Body of pancreas (tissue), 4 donors: ENCODE measurements around the gene PCOLCE2. TPM values are rescaled to one million over a fixed set of nuclear protein-coding genes. Genes with fewer than 3 reads are reported as not detected.

ENCODE experiments used
- ATAC-seq: fragments of 150-250 bp; one replicate; pipeline ENCODE4 v1.9.1; 2016
- DNase-seq, 4 donors: peaks; one replicate each; pipeline ENCODE4 v3.0.0-alpha.2; 2019
- H3K27ac ChIP-seq, 4 donors: fragments of 200-600 bp; sonication (generic); 1 replicate in 3 of 4; 2 replicates in 1 of 4; pipeline versions ENCODE4 v1.5.1 to v1.6.1; 2016 to 2019; ENCODE audit warnings: mild to moderate bottlenecking in 1 of 4, mixed read lengths in 1 of 4, moderate library complexity in 1 of 4
- H3K27me3 ChIP-seq, 2 donors: fragments of 200-600 bp; sonication (generic); one replicate each; pipeline ENCODE4 v1.6.0; 2016; ENCODE audit warnings: mild to moderate bottlenecking in 1 of 2
- H3K36me3 ChIP-seq, 2 donors: fragments of 200-600 bp; sonication (generic); replicated peaks in 1 of 2; 2 replicates each; pipeline ENCODE4 v1.5.1; 2016; ENCODE audit warnings: low read depth in 2 of 2; ENCODE audit not compliant: insufficient read depth in 1 of 2
- H3K4me1 ChIP-seq: fragments of 200-600 bp; sonication (generic); one replicate; pipeline ENCODE4 v1.6.0; 2016
- H3K4me3 ChIP-seq, 2 donors: fragments of 200-600 bp; sonication (generic); 1 replicate in 1 of 2; 2 replicates in 1 of 2; pipeline ENCODE4 v1.5.1; 2016 to 2019
- H3K9me3 ChIP-seq, 3 donors: fragments of 200-600 bp; sonication (generic); 1 replicate in 2 of 3; 2 replicates in 1 of 3; pipeline ENCODE4 v1.5.1; 2016
- POLR2A ChIP-seq, 3 donors: fragments of 450-650 bp; IDR thresholded peaks; one replicate each; pipeline ENCODE4 v1.6.1; 2016; ENCODE audit warnings: antibody characterized with exemption in 3 of 3, mild to moderate bottlenecking in 2 of 3
- WGBS, 2 donors: methylation state at CpG; one replicate each; pipeline ENCODE4 v1.1.5; 2017; 5-methylcytosine and 5-hydroxymethylcytosine counted together
- intact Hi-C: fragments of 100-400 bp; cut with DNase I; formaldehyde crosslinking; loops from one replicate; pipeline ENCODE4 v1.15.1; 2023
- total RNA-seq, 2 donors: library from RNA; depleted of rRNA; stranded (reverse); fragments of >200 nt; gene quantifications; one replicate each; pipeline ENCODE4 v1.1.0, GENCODE V29; 2016
- TF ChIP-seq, protein P1 (sequence below), 7 experiments: fragments of 450-650 bp in 4 of 7; fragments of 200-600 bp in 3 of 7; sonication (generic) in 3 of 7; IDR thresholded peaks; one replicate each; pipeline ENCODE4 v1.5.1; 2016 to 2019; ENCODE audit warnings: antibody characterized with exemption in 7 of 7

Gene PCOLCE2
- total RNA-seq, 2 donors from 2014 or later = 1.6 to 41.5 TPM

DNA sequence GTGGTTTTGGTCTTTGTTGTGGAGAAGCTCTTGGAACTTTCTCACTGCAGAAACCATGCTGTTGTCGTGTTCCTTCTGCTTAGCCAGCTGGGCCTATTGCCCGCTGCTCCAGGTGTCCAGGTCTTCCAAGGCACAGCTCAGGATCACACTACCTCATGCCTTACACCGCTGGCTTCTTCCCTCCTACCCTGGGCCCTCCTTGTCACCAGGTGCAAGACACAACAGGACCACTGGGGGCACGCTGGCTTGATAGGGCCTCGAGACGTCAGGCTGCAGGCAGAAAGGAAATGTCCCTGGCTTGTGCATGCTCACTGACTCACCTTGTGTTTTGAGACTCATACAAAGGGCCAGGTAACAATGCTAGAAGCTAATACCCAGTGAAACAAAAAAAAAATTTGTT lies 42.3 kb upstream of the PCOLCE2 start:
- H3K36me3 ChIP-seq = no peaks in the 10 kb centered on the region
- no peaks in the 10 kb centered on the region for H3K9me3 ChIP-seq
- peak in 1 of 4 donors; percentile 16 for DNase-seq
- intact Hi-C loops = no loop called here
- H3K27me3 ChIP-seq = no peaks in the 10 kb centered on the region
- WGBS, 2 donors = 53 to 74% methylated on average over 6 of the region's 6 CpGs
- H3K4me1 ChIP-seq = no peaks in the 10 kb centered on the region
- H3K4me3 ChIP-seq = no peak overlapping the region
- TF ChIP-seq POLR2A (IDR thresholded peaks at IDR 0.05) = no peak
- TF ChIP-seq, protein P1, sequence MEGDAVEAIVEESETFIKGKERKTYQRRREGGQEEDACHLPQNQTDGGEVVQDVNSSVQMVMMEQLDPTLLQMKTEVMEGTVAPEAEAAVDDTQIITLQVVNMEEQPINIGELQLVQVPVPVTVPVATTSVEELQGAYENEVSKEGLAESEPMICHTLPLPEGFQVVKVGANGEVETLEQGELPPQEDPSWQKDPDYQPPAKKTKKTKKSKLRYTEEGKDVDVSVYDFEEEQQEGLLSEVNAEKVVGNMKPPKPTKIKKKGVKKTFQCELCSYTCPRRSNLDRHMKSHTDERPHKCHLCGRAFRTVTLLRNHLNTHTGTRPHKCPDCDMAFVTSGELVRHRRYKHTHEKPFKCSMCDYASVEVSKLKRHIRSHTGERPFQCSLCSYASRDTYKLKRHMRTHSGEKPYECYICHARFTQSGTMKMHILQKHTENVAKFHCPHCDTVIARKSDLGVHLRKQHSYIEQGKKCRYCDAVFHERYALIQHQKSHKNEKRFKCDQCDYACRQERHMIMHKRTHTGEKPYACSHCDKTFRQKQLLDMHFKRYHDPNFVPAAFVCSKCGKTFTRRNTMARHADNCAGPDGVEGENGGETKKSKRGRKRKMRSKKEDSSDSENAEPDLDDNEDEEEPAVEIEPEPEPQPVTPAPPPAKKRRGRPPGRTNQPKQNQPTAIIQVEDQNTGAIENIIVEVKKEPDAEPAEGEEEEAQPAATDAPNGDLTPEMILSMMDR (IDR thresholded peaks at IDR 0.05) = no peak
- ATAC-seq = no peak
- H3K27ac ChIP-seq = no peak overlapping the region

DNA sequence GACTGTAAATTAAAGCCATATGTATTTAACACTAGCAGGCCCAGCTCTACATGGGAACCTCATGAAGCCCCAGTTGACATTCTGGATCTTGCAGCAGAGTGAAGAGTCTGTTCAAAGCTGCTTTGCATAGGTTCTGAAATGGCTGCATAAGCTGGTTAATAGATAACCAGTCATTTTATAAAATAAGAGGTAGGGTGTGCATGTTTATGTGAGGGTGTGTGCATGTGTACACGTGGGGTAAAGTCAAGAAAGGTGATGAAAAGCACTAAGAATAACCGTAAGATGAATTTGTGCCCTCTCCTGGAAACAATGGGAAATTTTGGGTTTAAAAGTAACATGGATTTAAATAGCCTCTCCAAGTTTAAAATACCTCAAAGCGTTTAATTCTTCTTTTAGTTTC lies 41.6 kb upstream of the PCOLCE2 start:
- no peaks in the 10 kb centered on the region for H3K4me1 ChIP-seq
- ATAC-seq = no peak
- H3K9me3 ChIP-seq = no peaks in the 10 kb centered on the region
- no peaks in the 10 kb centered on the region for H3K27me3 ChIP-seq
- DNase-seq = no peak
- intact Hi-C loops = no loop called here
- TF ChIP-seq, protein P1 (IDR thresholded peaks at IDR 0.05) = no peak
- no peak for TF ChIP-seq POLR2A (IDR thresholded peaks at IDR 0.05)
- H3K4me3 ChIP-seq = no peak overlapping the region
- no peak overlapping the region for H3K27ac ChIP-seq
- 38 to 49% methylated on average over 3 of the region's 3 CpGs for WGBS, 2 donors
- H3K36me3 ChIP-seq = no peaks in the 10 kb centered on the region

DNA sequence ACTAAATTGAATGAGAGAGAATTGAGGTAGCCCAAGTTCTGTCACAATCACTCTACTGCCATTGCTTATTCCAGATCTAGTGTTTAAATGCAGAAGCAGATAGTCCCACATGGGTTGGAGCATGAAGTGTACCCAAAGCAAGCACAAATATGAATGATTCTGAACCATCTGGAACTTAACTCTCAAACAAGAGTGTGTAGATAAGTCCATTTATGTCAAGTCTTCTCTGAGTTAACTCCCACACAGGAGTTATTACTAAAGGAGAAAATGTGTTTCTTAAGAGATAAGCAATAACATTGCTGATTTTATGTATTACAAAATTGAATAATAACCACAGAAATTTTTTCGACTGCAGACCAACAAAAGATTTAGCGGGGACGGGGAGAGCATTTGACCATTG lies 41.0 kb upstream of the PCOLCE2 start:
- Histone ChIP-seq H3K4me1 (no peaks in the 10 kb centered on the region), H3K4me3 (no peak overlapping the region), H3K36me3 (no peaks in the 10 kb centered on the region), H3K27ac (no peak overlapping the region), H3K27me3 (no peaks in the 10 kb centered on the region), H3K9me3 (no peaks in the 10 kb centered on the region)
- 86 to 91% methylated on average over 3 of the region's 3 CpGs for WGBS, 2 donors
- ATAC-seq (no peak), DNase-seq (no peak)
- TF ChIP-seq POLR2A (IDR thresholded peaks at IDR 0.05) = no peak
- TF ChIP-seq, protein P1 (IDR thresholded peaks at IDR 0.05) = no peak
- intact Hi-C loops = no loop called here

DNA sequence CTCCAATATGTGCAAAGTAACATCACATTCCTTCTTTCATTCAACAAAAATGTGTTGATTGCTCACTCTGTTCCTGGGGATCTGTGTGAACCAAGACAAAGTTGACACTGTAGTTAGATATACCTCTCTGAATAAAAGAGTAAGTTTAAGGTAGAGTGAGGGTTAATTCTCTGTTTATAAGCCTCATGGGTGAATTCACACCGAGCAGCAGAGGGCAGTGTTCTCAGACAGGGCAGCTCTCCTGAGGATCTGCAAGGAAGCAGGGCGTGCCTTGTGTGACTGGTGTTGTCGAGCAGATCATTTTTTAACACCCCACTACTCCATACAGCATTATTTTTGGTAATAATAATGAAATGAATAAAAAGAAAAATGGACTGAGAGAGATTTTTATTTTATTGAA lies 40.2 kb upstream of the PCOLCE2 start:
- no peak for TF ChIP-seq POLR2A (IDR thresholded peaks at IDR 0.05)
- TF ChIP-seq, protein P1 (IDR thresholded peaks at IDR 0.05) = peak; percentile 20 to 54 (median 40)
- Histone ChIP-seq H3K36me3 (no peaks in the 10 kb centered on the region), H3K9me3 (no peaks in the 10 kb centered on the region), H3K4me1 (no peaks in the 10 kb centered on the region), H3K27ac (no peak overlapping the region), H3K4me3 (no peak overlapping the region), H3K27me3 (no peaks in the 10 kb centered on the region)
- WGBS, 2 donors = 15 to 17% methylated on average over 3 of the region's 3 CpGs
- DNase-seq (peak; percentile 25 to 67 (median 56)), ATAC-seq (peak; percentile 66)
- intact Hi-C loops = no loop called here

DNA sequence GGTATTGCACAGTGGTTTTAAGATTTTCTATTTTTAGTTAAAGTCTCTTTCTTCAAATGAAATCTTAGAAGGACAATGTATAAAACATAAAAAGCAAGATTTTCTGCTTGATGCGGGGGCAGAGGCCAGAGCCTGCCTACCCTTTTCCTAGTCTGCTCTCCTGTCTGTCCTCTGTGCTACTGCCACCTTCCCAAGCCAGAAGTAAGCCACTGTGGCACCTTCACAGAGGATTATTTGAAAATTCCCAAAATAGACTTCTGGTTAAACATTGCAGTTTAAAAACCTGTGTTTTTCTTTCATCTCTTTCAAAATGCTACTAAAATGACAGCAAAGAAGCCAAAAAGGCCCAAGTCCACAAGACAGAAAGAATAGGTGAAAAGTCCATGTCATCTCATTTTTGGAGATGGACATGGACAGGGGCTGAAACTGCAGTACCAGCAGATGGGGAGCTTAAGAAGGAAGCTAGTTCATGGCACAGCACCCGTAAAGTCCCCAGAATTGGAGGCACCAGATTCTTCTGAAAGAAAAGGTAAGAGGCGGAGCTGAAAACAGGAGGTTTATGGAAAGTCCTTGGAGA lies 37.6 kb upstream of the PCOLCE2 start:
- H3K4me1 ChIP-seq = no peaks in the 10 kb centered on the region
- no peaks in the 10 kb centered on the region for H3K9me3 ChIP-seq
- no peak for ATAC-seq
- TF ChIP-seq, protein P1 (IDR thresholded peaks at IDR 0.05) = no peak
- TF ChIP-seq POLR2A (IDR thresholded peaks at IDR 0.05) = no peak
- H3K27me3 ChIP-seq = no peaks in the 10 kb centered on the region
- WGBS, 2 donors = 85 to 87% methylated on average over 3 of the region's 3 CpGs
- no peak for DNase-seq
- H3K4me3 ChIP-seq = no peak overlapping the region
- H3K27ac ChIP-seq = no peak overlapping the region
- intact Hi-C loops = no loop called here
- no peaks in the 10 kb centered on the region for H3K36me3 ChIP-seq
